ENCODE measurements around the gene GLRA2. TPM values are rescaled to one million over a fixed set of nuclear protein-coding genes. Genes with fewer than 3 reads are reported as not detected.

Gene GLRA2
- total and polyA plus RNA-seq, 2 of the 13 experiments (the other 11 are each of a cell fraction or from before 2014, with no cell fraction given): not detected

DNA sequence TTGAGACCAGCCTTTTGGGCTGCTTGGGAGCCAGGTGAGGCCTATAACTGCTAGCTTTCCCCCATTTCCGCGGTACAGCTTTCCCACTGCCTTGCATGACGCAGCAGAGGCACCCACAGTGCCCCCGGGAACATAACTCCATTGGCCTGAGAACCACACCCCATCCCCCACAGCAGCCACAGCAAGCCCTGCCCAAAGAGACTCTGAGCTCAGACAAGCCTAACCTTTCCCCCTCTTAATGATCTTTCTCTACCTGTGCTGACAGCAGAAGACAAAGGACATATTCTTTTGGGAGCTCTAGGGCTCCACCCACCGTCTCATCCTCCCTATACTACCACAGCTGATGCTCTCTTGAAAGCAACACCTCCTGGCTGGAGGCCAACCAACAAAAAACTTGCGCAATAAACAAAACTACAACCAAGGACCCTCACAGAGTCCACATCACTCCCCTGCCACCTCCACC, 228.7 kb downstream of the GLRA2 start (continued):
- TF ChIP-seq MYC (CRISPR knock-in tag; IDR thresholded peaks at IDR 0.05; ENCODE audit: borderline replicate concordance) (no peak), CEBPG (CRISPR knock-in tag; IDR thresholded peaks at IDR 0.05) (peak; percentile 88), RXRA (CRISPR knock-in tag; IDR thresholded peaks at IDR 0.05) (peak; percentile 35; the same call in 1 of the 2 replicates), FOXP1 (IDR thresholded peaks at IDR 0.05) (no peak), FOXP1 (CRISPR knock-in tag; IDR thresholded peaks at IDR 0.05) (peak; percentile 20; the same call in 1 of the 2 replicates), REPIN1 (CRISPR knock-in tag; IDR thresholded peaks at IDR 0.05; ENCODE audit: borderline replicate concordance, low read depth) (0 out of 2 replicates have a peak, but pooled peaks have one; percentile 31), POGZ (CRISPR knock-in tag; IDR thresholded peaks at IDR 0.05) (peak; percentile 56; the same call in 1 of the 2 replicates), FIP1L1 (IDR thresholded peaks at IDR 0.05; ENCODE audit: borderline replicate concordance, insufficient read depth, low read depth, low read length) (no peak), ZFY (CRISPR knock-in tag; IDR thresholded peaks at IDR 0.05) (peak; percentile 49; the same call in 1 of the 2 replicates), LCORL (IDR thresholded peaks at IDR 0.05) (peak; percentile 13; the same call in 1 of the 2 replicates), LCORL (CRISPR knock-in tag; IDR thresholded peaks at IDR 0.05) (no peak), NONO (IDR thresholded peaks at IDR 0.05) (no peak), NONO (CRISPR knock-in tag; conservative IDR thresholded peaks at IDR 0.05) (0 out of 2 replicates have a peak, but pooled peaks have one; percentile 41), SOX13 (IDR thresholded peaks at IDR 0.05) (no peak; the same call in 1 of the 2 replicates), SOX13 (CRISPR knock-in tag; conservative IDR thresholded peaks at IDR 0.05 in 1 of 2, IDR thresholded peaks at IDR 0.05 in 1 of 2) (peak in 1 of 2 experiments; percentile 69; a peak in 2 of 4 replicates), NR2F6 (IDR thresholded peaks at IDR 0.05) (peak; percentile 53; the same call in 1 of the 2 replicates), NR2F6 (CRISPR knock-in tag; IDR thresholded peaks at IDR 0.05) (no peak), RFXAP (CRISPR knock-in tag; IDR thresholded peaks at IDR 0.05; ENCODE audit: borderline replicate concordance) (0 out of 2 replicates have a peak, but pooled peaks have one; percentile 37), TCF7 (IDR thresholded peaks at IDR 0.05; ENCODE audit: low read depth) (0 out of 2 replicates have a peak, but pooled peaks have one; percentile 38)
- TF ChIP-seq, protein P1, sequence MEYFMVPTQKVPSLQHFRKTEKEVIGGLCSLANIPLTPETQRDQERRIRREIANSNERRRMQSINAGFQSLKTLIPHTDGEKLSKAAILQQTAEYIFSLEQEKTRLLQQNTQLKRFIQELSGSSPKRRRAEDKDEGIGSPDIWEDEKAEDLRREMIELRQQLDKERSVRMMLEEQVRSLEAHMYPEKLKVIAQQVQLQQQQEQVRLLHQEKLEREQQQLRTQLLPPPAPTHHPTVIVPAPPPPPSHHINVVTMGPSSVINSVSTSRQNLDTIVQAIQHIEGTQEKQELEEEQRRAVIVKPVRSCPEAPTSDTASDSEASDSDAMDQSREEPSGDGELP (IDR thresholded peaks at IDR 0.05; ENCODE audit: borderline replicate concordance, low read depth): peak; percentile 85; the same call in 1 of the 2 replicates
- TF ChIP-seq, protein P2, sequence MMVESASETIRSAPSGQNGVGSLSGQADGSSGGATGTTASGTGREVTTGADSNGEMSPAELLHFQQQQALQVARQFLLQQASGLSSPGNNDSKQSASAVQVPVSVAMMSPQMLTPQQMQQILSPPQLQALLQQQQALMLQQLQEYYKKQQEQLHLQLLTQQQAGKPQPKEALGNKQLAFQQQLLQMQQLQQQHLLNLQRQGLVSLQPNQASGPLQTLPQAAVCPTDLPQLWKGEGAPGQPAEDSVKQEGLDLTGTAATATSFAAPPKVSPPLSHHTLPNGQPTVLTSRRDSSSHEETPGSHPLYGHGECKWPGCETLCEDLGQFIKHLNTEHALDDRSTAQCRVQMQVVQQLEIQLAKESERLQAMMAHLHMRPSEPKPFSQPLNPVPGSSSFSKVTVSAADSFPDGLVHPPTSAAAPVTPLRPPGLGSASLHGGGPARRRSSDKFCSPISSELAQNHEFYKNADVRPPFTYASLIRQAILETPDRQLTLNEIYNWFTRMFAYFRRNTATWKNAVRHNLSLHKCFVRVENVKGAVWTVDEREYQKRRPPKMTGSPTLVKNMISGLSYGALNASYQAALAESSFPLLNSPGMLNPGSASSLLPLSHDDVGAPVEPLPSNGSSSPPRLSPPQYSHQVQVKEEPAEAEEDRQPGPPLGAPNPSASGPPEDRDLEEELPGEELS (CRISPR knock-in tag; IDR thresholded peaks at IDR 0.05): peak; percentile 42; the same call in 1 of the 2 replicates
- TF ChIP-seq, protein P3, sequence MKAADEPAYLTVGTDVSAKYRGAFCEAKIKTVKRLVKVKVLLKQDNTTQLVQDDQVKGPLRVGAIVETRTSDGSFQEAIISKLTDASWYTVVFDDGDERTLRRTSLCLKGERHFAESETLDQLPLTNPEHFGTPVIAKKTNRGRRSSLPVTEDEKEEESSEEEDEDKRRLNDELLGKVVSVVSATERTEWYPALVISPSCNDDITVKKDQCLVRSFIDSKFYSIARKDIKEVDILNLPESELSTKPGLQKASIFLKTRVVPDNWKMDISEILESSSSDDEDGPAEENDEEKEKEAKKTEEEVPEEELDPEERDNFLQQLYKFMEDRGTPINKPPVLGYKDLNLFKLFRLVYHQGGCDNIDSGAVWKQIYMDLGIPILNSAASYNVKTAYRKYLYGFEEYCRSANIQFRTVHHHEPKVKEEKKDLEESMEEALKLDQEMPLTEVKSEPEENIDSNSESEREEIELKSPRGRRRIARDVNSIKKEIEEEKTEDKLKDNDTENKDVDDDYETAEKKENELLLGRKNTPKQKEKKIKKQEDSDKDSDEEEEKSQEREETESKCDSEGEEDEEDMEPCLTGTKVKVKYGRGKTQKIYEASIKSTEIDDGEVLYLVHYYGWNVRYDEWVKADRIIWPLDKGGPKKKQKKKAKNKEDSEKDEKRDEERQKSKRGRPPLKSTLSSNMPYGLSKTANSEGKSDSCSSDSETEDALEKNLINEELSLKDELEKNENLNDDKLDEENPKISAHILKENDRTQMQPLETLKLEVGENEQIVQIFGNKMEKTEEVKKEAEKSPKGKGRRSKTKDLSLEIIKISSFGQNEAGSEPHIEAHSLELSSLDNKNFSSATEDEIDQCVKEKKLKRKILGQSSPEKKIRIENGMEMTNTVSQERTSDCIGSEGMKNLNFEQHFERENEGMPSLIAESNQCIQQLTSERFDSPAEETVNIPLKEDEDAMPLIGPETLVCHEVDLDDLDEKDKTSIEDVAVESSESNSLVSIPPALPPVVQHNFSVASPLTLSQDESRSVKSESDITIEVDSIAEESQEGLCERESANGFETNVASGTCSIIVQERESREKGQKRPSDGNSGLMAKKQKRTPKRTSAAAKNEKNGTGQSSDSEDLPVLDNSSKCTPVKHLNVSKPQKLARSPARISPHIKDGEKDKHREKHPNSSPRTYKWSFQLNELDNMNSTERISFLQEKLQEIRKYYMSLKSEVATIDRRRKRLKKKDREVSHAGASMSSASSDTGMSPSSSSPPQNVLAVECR (CRISPR knock-in tag; IDR thresholded peaks at IDR 0.05; ENCODE audit: borderline replicate concordance): peak; percentile 19; the same call in 1 of the 2 replicates
